ENCODE data around the gene CERT1. TPM values are rescaled to one million over a fixed set of nuclear protein-coding genes. Genes with fewer than 3 reads are reported as not detected.

Gene CERT1
- total and polyA plus RNA-seq, 2 donors (not counting 3 experiments of a cell fraction or from before 2014, with no cell fraction given), result 8.0 to 21.3 TPM

DNA sequence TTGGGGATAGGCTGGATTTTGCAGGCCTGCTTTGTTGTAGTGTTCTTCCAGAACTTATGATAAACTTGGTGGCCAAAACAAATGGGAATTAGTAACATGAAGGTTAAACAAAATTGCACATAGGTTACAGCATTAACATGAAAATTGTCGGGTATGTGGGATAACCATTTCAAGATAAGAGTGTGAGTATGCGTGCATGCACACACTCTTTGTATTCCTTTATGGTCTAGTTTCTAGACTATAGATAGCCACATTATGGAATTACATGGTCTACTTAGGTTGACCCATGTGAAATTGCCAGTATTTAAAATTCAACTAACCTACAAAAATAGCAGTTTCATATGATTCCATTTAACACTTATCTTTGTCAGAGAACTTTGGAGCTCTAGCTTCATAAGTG is 173.0 kb downstream of the CERT1 start:
- peaks cover 2% of the 10 kb centered on the region for H4K20me1 ChIP-seq (replicated peaks; ENCODE audit: control insufficient read depth, extremely low read depth, insufficient read depth, low read length)
- no peaks in the 10 kb centered on the region for H3K9me1 ChIP-seq (replicated peaks; ENCODE audit: control insufficient read depth, extremely low read depth, insufficient read depth, low read length)
- FAIRE-seq (no peak), DNase-seq (ENCODE audit: low read depth, low spot score) (no peak)
- H3K4me2 ChIP-seq (ENCODE audit: insufficient read depth, low read length), result peak overlapping the region; percentile 95
- dilution Hi-C loops (cut with MboI; ENCODE audit: extremely low pct_ligation_motif_present, low sequenced_read_pairs), result no loop called here
- H3K4me3 ChIP-seq (replicated peaks in 1 of 3; ENCODE audit: insufficient read depth in 1 of 3, low read depth in 1 of 3, low read length in 3 of 3), result peak overlapping the region; percentile 69 to 97 (median 82)
- no peak overlapping the region for H2AFZ ChIP-seq (ENCODE audit: low read depth, low read length)
- no peaks in the 10 kb centered on the region for H3K9me3 ChIP-seq (replicated peaks; ENCODE audit: control insufficient read depth, insufficient read depth, low read length)
- H3K9ac ChIP-seq (replicated peaks; ENCODE audit: extremely low read depth, insufficient read depth, low read length), result peak overlapping the region; percentile 60
- CTCF ChIA-PET, result interaction anchor here (0.9 kb wide), 1 partner anchor 343 kb away, joined by 3 read pairs; no protein-coding TSS in a partner anchor
- peaks cover 26% of the 10 kb centered on the region for H3K4me1 ChIP-seq (ENCODE audit: control insufficient read depth, extremely low read depth, insufficient read depth, low read length)
- POLR2A ChIA-PET, result no interaction called here
- H3K27ac ChIP-seq (ENCODE audit: insufficient read depth, low read depth, low read length), result no peak overlapping the region
- intact Hi-C loops (cut with micrococcal nuclease), result loop anchor here (5.0 kb wide), 2 partner anchors 344 to 1364 kb away; no protein-coding TSS in a partner anchor
- no peaks in the 10 kb centered on the region for H3K27me3 ChIP-seq (ENCODE audit: control insufficient read depth in 2 of 2, insufficient read depth in 2 of 2, low read length in 2 of 2)
- BruUV-seq (replicated peaks), result TSS peak; percentile 41
- TF ChIP-seq GATA2 (IDR thresholded peaks at IDR 0.05; ENCODE audit: insufficient read depth, insufficient read length, low read depth, low read length) (no peak), POLR2AphosphoS5 (IDR thresholded peaks at IDR 0.05; ENCODE audit: insufficient read depth, low read depth, low read length) (no peak), POLR2A (IDR thresholded peaks at IDR 0.05; ENCODE audit: low read depth, low read length) (no peak), JUN (IDR thresholded peaks at IDR 0.05; ENCODE audit: borderline replicate concordance, insufficient read depth, insufficient read length, low read depth) (no peak), FOS (IDR thresholded peaks at IDR 0.05; ENCODE audit: borderline replicate concordance, insufficient read depth, low read length) (no peak), EZH2 (IDR thresholded peaks at IDR 0.05; ENCODE audit: borderline replicate concordance, low read depth, low read length, severe bottlenecking) (no peak), MYC (IDR thresholded peaks at IDR 0.05; ENCODE audit: low read depth, low read length) (no peak)
- TF ChIP-seq, protein P1, sequence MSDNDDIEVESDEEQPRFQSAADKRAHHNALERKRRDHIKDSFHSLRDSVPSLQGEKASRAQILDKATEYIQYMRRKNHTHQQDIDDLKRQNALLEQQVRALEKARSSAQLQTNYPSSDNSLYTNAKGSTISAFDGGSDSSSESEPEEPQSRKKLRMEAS (IDR thresholded peaks at IDR 0.05; ENCODE audit: insufficient read depth, insufficient read length), result no peak
- TF ChIP-seq, protein P2, sequence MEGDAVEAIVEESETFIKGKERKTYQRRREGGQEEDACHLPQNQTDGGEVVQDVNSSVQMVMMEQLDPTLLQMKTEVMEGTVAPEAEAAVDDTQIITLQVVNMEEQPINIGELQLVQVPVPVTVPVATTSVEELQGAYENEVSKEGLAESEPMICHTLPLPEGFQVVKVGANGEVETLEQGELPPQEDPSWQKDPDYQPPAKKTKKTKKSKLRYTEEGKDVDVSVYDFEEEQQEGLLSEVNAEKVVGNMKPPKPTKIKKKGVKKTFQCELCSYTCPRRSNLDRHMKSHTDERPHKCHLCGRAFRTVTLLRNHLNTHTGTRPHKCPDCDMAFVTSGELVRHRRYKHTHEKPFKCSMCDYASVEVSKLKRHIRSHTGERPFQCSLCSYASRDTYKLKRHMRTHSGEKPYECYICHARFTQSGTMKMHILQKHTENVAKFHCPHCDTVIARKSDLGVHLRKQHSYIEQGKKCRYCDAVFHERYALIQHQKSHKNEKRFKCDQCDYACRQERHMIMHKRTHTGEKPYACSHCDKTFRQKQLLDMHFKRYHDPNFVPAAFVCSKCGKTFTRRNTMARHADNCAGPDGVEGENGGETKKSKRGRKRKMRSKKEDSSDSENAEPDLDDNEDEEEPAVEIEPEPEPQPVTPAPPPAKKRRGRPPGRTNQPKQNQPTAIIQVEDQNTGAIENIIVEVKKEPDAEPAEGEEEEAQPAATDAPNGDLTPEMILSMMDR (IDR thresholded peaks at IDR 0.05; ENCODE audit: extremely low read depth in 1 of 2, insufficient read depth in 1 of 2, low read depth in 1 of 2, low read length in 2 of 2), result no peak
- H3K79me2 ChIP-seq (ENCODE audit: control insufficient read depth, insufficient read depth, low read length), result peaks cover 59% of the 10 kb centered on the region
- peaks cover 0 to 3% of the 10 kb centered on the region in 2 experiments for H3K36me3 ChIP-seq (ENCODE audit: control insufficient read depth in 2 of 2, extremely low read depth in 1 of 2, insufficient read depth in 2 of 2, low read length in 2 of 2)

Measured in endothelial cell of umbilical vein (primary cell).